ENCODE results near the gene GID8. TPM values are rescaled to one million over a fixed set of nuclear protein-coding genes. Genes with fewer than 3 reads are reported as not detected.
A peak's percentile ranks its signal among the peaks of the same experiment; 100 is the strongest.
"Not testable (repeated sequence)": the region's sequence is repeated elsewhere in the genome, so short reads cannot be mapped to it uniquely, and the experiment has no call there.

The GID8 gene
- total RNA-seq, 1 experiment from 2014 or later: 40.2 TPM

GRCh38 chr20:62921119-62921687 is 16.7 kb upstream of the GID8 start:
- no peak overlapping the region for H3K27ac ChIP-seq (ENCODE audit: low read depth, low read length, poor library complexity, severe bottlenecking)
- intact Hi-C loops (cut with micrococcal nuclease; ENCODE audit: unreplicated experiment): no loop called here

GRCh38 chr20:62922451-62922921 is 15.5 kb upstream of the GID8 start:
- no peak for DNase-seq (ENCODE audit: low spot score)
- no peaks in the 10 kb centered on the region for H3K27me3 ChIP-seq (replicated peaks; ENCODE audit: insufficient read depth, low read depth, low read length, poor library complexity)
- H3K36me3 ChIP-seq (ENCODE audit: insufficient read depth, low read length, poor library complexity, severe bottlenecking): no peaks in the 10 kb centered on the region
- no peak overlapping the region for H3K4me3 ChIP-seq (ENCODE audit: low read depth, low read length, poor library complexity, severe bottlenecking)
- H3K4me1 ChIP-seq (ENCODE audit: insufficient read depth, low read length, poor library complexity, severe bottlenecking): peaks cover 57% of the 10 kb centered on the region
- H3K9me3 ChIP-seq (ENCODE audit: low read depth, low read length, poor library complexity, severe bottlenecking): no peaks in the 10 kb centered on the region
- ChIA-PET CTCF (no interaction called here), POLR2A (ENCODE audit: low non-redundant PET) (no interaction called here)
- no TSS peak for BruUV-seq (replicated peaks)
- TF ChIP-seq CTCF (conservative IDR thresholded peaks at IDR 0.05; ENCODE audit: low read depth, low read length) (no peak), EZH2 (IDR thresholded peaks at IDR 0.05; ENCODE audit: borderline replicate concordance, low read depth, low read length, poor library complexity, severe bottlenecking) (no peak)
- no peak overlapping the region for H3K27ac ChIP-seq (ENCODE audit: low read depth, low read length, poor library complexity, severe bottlenecking)
- intact Hi-C loops (cut with micrococcal nuclease; ENCODE audit: unreplicated experiment): no loop called here

More at GRCh38 chr20:62921119-62921687, 16.7 kb upstream of the GID8 start:
- ChIA-PET CTCF (interaction anchor here (0.6 kb wide), 1 partner anchor 126 kb away, joined by 4 read pairs; no protein-coding TSS in a partner anchor), POLR2A (ENCODE audit: low non-redundant PET) (no interaction called here)
- H3K36me3 ChIP-seq (ENCODE audit: insufficient read depth, low read length, poor library complexity, severe bottlenecking): no peaks in the 10 kb centered on the region
- H3K4me3 ChIP-seq (ENCODE audit: low read depth, low read length, poor library complexity, severe bottlenecking): no peak overlapping the region
- TF ChIP-seq CTCF (conservative IDR thresholded peaks at IDR 0.05; ENCODE audit: low read depth, low read length) (peak; percentile 64), EZH2 (IDR thresholded peaks at IDR 0.05; ENCODE audit: borderline replicate concordance, low read depth, low read length, poor library complexity, severe bottlenecking) (no peak)
- no peaks in the 10 kb centered on the region for H3K27me3 ChIP-seq (replicated peaks; ENCODE audit: insufficient read depth, low read depth, low read length, poor library complexity)
- peak; percentile 82 for DNase-seq (ENCODE audit: low spot score)
- BruUV-seq (replicated peaks): no TSS peak
- peaks cover 63% of the 10 kb centered on the region for H3K4me1 ChIP-seq (ENCODE audit: insufficient read depth, low read length, poor library complexity, severe bottlenecking)
- no peaks in the 10 kb centered on the region for H3K9me3 ChIP-seq (ENCODE audit: low read depth, low read length, poor library complexity, severe bottlenecking)

- CTCF ChIA-PET; H3K27me3 ChIP-seq (replicated peaks; ENCODE audit: insufficient read depth, low read depth, low read length, poor library complexity); H3K4me3 ChIP-seq (ENCODE audit: low read depth, low read length, poor library complexity, severe bottlenecking); H3K36me3 ChIP-seq (ENCODE audit: insufficient read depth, low read length, poor library complexity, severe bottlenecking); H3K9me3 ChIP-seq (ENCODE audit: low read depth, low read length, poor library complexity, severe bottlenecking); H3K27ac ChIP-seq (ENCODE audit: low read depth, low read length, poor library complexity, severe bottlenecking); POLR2A ChIA-PET (ENCODE audit: low non-redundant PET); intact Hi-C loops (cut with micrococcal nuclease; ENCODE audit: unreplicated experiment); DNase-seq (ENCODE audit: low spot score); BruUV-seq (replicated peaks): not testable (repeated sequence)
- peaks cover 51% of the 10 kb centered on the region for H3K4me1 ChIP-seq (ENCODE audit: insufficient read depth, low read length, poor library complexity, severe bottlenecking)
These were observed 14.8 kb upstream of the GID8 start for GRCh38 chr20:62923059-62923668.

Measured in A673 (cell line).